LNCAP (cell line): ENCODE measurements around the gene ANKRD40CL.

Source experiments
- TF ChIP-seq, protein P1 (sequence below): fragments of 450-650 bp; IDR thresholded peaks from 2 replicates; pipeline ENCODE4 v1.5.1; 2017; ENCODE audit warnings: mild to moderate bottlenecking

The ANKRD40CL gene

DNA sequence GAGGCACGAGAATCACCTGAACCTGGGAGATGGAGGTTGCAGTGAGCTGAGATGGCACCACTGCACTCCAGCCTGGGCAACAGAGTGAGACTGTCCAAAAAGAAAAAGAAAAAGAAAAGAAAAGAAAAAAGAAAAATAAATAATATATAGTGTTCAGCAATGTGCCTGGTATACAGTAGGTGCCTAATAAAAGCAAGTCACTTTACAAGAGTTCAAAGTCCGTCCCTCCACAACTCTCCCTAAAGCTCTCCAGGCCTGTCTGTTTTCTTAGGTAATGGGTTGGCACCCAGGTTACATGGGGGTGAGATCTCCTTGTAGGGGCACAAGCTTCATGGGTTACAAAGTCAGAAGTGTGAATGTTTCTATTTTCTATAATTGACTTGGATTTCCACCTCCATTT lies 16.6 kb upstream of the ANKRD40CL start:
- TF ChIP-seq, protein P1, sequence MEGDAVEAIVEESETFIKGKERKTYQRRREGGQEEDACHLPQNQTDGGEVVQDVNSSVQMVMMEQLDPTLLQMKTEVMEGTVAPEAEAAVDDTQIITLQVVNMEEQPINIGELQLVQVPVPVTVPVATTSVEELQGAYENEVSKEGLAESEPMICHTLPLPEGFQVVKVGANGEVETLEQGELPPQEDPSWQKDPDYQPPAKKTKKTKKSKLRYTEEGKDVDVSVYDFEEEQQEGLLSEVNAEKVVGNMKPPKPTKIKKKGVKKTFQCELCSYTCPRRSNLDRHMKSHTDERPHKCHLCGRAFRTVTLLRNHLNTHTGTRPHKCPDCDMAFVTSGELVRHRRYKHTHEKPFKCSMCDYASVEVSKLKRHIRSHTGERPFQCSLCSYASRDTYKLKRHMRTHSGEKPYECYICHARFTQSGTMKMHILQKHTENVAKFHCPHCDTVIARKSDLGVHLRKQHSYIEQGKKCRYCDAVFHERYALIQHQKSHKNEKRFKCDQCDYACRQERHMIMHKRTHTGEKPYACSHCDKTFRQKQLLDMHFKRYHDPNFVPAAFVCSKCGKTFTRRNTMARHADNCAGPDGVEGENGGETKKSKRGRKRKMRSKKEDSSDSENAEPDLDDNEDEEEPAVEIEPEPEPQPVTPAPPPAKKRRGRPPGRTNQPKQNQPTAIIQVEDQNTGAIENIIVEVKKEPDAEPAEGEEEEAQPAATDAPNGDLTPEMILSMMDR = no peak

DNA sequence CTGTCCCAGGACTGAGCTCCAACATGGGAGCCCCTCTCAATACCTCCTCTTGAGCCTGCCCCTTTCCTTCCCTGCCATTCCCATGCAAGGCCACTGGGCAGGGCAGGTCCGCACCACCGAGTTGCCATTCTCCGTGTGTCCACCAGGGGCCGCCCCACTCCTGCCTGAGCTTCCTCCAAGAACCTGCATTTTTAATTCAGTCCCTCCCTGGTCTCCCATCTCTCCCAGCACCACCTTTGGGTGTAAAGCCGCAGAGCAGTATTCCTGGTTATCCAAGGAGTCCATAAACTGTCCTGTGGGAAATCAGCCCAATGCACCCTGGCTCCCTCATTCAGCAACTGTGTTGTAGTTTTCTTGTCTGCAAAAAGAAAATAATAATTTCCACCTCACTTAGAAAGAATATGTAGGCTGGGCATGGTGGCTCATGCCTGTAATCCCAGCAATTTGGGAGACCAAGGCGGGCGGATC lies 15.9 kb upstream of the ANKRD40CL start:
- TF ChIP-seq, protein P1 = peak; percentile 99

DNA sequence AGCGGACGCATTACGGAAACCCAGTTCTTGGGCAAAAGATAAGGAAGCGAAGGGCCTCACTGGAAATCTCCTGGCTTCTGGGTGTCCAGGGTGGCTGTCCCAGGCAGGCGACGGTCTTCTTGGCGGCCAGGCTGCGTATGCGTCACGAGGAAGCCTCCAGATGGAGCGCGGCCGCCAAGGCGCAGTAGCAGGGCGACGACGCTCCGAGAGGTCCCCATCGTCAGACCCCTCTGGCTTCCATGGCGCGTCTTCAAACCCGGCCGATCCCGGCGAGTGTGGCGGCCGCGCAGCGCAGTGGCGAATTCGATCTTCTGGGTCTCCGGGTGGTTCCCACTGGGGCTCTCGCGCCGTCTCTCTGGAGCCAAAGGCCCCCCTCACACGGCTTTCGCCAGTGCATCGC lies 13.8 kb upstream of the ANKRD40CL start:
- TF ChIP-seq, protein P1 = no peak

DNA sequence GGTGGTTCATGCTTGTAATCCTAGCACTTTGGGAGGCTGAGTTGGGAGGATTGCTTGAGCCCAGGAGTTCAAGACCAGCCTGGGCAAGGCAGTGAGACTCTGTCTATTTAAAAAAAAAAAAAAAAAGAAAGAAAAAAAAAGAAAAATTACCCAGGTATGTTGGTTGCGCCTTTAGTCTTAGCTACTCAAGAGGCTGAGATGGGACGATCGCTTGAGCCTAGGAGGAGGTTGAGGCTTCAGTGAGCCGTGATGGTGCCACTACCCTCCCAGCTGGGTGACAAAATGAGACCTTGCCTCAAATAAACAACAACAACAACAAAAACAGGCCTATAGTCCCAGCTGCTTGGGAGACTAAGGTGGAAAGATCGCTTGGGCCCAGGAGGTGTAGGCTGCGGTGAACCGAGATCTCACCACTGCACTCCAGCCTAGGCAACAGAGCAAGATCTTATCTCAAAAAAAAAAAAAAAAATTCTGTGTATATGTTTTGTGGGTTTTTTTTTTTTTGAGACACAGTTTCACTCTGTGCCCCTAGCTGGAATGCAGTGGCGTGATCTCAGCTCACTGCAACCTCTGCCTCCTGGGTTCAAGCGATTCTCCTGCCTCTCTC lies 12.5 kb upstream of the ANKRD40CL start:
- TF ChIP-seq, protein P1 = no peak

DNA sequence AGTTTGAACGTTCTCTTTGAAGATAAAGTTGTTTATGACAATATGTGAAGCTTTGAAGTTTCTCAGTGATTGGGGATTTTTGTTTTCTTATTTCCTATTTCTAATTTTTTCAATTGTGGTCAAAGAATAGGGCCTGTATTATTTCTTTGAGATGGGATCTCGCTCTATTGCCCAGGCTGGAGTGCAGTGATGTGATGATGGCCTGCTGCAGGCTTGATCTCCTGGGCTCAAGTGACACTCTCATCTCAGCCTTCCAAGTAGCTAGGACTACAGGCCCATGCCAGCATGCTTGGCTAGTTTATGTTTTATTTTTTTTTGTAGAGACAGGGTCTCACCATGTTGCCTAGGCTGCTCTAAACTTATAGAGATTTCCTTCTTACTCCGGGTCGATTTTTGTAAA lies 11.7 kb upstream of the ANKRD40CL start:
- TF ChIP-seq, protein P1 = no peak

DNA sequence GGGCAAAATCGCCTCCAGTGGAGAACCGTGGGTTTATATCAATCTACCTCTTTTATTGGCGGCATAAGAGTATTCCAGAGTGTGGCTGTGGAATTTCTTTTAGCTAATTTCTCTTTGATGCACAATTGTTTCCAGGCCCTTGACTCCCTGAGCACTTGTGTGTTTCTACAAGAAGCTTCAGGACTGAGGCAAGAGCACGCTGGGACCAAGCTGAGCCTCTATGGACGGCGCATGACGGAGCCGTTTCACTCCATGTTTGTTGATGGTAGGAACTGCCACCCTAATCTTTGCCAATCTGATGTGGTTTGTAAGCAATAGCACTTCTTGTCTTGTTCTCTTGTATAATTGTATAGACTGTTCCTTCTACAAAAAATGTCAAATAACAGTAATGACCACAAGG lies 11.2 kb upstream of the ANKRD40CL start:
- TF ChIP-seq, protein P1 = no peak

DNA sequence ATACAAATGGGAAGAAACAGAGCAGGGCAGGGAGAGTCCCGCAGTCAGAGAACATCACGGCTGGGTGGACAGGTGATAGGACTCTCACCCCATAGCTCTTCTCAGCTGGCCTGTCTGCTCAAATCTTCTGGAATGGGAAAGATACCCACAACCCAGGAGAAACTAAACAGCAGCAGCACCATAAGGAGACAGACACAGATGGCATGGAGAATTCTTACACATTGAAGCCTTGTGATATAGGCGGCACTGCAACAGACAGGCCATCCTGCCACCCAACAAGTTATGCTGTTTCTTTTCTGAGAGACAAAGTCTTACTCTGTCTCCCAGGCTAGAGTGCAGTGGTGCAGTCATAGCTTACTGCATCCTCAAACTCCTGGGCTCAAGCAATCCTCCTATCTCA lies 8.6 kb upstream of the ANKRD40CL start:
- TF ChIP-seq, protein P1 = no peak

DNA sequence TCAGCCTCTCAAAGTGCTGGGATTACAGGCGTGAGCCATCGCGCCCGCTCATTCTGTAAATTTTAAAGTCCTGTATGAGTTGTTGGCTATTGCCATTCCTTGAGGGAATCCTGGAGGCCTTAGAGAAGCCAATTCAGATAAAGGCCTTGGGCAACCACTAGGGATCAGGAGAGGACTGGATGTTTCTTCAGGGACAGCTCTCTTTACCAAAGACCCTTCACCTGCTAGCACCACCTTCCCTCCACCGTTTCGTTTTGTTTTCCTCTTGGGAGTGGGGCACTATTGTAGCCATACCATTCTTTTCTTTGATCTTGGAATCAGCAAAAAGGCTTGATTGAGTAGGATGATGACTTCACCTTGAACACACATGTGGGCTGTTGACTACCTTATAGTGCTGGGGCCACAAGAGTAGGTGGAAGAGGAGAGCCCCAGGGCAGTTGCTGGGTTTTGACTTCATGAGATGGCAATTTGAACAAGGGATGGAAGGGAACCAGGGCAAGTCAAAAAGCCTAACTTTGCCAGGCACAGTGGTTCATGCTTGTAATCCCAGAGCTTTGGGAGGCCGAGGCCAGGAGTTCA lies 7.0 kb upstream of the ANKRD40CL start:
- TF ChIP-seq, protein P1 = no peak
